Vagina (tissue), 2 donors: Measurements from ENCODE around the gene ELMO1.

ENCODE experiments used
- POLR2A ChIP-seq, 2 donors: fragments of 450-650 bp; IDR thresholded peaks; one replicate each; pipeline ENCODE4 v1.6.1; 2017; ENCODE audit warnings: antibody characterized with exemption in 2 of 2, mild to moderate bottlenecking in 2 of 2, moderate library complexity in 2 of 2
- TF ChIP-seq, protein P1 (sequence below), 3 experiments: fragments of 450-650 bp in 2 of 3; fragments of 200-600 bp in 1 of 3; sonication (generic) in 1 of 3; IDR thresholded peaks; one replicate each; pipeline ENCODE4 v1.5.1; 2017 to 2019; ENCODE audit warnings: antibody characterized with exemption in 3 of 3, mild to moderate bottlenecking in 2 of 3, moderate library complexity in 2 of 3

DNA sequence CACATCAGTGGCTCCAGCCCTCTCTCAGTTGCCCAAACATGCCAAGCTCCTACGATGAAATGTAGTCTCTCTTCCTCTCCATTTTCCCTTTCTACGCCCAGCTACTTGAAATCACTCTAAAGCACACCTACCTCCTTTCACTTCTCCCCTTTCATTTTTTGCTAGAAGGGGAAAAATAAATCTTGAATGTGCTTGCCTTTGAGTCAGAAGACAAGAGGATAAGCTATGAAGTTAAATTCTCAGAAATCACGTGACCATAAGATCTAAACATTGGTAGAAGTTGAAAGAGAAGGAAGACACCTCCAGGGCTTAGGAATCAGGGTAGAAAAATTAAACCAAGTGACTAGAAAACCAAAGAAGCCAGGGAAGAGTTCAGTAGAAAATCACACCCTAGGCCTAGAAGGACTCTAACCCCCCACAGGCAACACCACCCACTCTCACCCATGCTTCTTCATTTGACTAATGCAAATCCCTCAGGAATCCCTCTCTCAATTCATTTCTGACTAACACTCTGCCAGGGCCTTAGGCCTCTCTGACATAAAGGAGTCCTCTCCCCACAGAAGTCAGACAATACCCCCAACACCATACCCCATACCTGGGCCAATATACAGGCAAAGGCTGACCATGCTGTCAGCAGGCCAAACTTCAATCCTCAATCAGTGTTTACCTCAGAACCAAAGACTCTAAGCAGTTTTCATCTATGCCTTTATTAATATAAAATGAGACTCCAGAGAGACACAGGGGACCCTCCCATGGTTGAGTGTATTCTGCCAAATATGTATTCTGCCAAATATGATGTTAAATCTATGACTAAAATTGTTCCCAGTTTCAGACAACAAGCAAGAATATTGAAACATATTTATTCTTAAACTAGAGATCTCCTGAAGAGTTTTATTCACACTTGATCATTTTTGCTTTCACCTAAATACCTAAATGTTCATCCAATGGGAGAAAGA is 84.8 kb downstream of the ELMO1 start:
- TF ChIP-seq, protein P1, sequence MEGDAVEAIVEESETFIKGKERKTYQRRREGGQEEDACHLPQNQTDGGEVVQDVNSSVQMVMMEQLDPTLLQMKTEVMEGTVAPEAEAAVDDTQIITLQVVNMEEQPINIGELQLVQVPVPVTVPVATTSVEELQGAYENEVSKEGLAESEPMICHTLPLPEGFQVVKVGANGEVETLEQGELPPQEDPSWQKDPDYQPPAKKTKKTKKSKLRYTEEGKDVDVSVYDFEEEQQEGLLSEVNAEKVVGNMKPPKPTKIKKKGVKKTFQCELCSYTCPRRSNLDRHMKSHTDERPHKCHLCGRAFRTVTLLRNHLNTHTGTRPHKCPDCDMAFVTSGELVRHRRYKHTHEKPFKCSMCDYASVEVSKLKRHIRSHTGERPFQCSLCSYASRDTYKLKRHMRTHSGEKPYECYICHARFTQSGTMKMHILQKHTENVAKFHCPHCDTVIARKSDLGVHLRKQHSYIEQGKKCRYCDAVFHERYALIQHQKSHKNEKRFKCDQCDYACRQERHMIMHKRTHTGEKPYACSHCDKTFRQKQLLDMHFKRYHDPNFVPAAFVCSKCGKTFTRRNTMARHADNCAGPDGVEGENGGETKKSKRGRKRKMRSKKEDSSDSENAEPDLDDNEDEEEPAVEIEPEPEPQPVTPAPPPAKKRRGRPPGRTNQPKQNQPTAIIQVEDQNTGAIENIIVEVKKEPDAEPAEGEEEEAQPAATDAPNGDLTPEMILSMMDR (IDR thresholded peaks at IDR 0.05): no peak
- TF ChIP-seq POLR2A (IDR thresholded peaks at IDR 0.05): no peak
